ENCODE measurements around the gene ANKLE2.
"Not testable (repeated sequence)": the region's sequence is repeated elsewhere in the genome, so short reads cannot be mapped to it uniquely, and the experiment has no call there.

Gene ANKLE2

GRCh38 chr12:132776816-132777568 is 15.4 kb upstream of the ANKLE2 start:
- no peak for FAIRE-seq

- not testable (repeated sequence) for FAIRE-seq
Measured at GRCh38 chr12:132776230-132776625, 14.6 kb upstream of the ANKLE2 start.

GRCh38 chr12:132775502-132776229 is 14.0 kb upstream of the ANKLE2 start:
- FAIRE-seq = no peak

- FAIRE-seq = no peak
Measured at GRCh38 chr12:132774646-132775275, 13.1 kb upstream of the ANKLE2 start.

- no peak for FAIRE-seq
Measured at GRCh38 chr12:132774159-132774558, 12.5 kb upstream of the ANKLE2 start.

- no peak for FAIRE-seq
Measured at GRCh38 chr12:132773077-132773955, 11.7 kb upstream of the ANKLE2 start.

GRCh38 chr12:132772606-132773005 is 11.0 kb upstream of the ANKLE2 start:
- FAIRE-seq = no peak

- no peak for FAIRE-seq
Measured at GRCh38 chr12:132771126-132771838, 9.7 kb upstream of the ANKLE2 start.

- no peak for FAIRE-seq
Measured at GRCh38 chr12:132766380-132767085, 4.9 kb upstream of the ANKLE2 start.

GRCh38 chr12:132765361-132765760 is 3.7 kb upstream of the ANKLE2 start:
- no peak for FAIRE-seq

GRCh38 chr12:132764231-132764630 is 2.6 kb upstream of the ANKLE2 start:
- no peak for FAIRE-seq

GRCh38 chr12:132761921-132762583 is 420 bp upstream of the ANKLE2 start:
- no peak for FAIRE-seq

- no peak for FAIRE-seq
Measured at GRCh38 chr12:132759359-132759758, 2.3 kb downstream of the ANKLE2 start.

GRCh38 chr12:132758825-132759224 is 2.8 kb downstream of the ANKLE2 start:
- not testable (repeated sequence) for FAIRE-seq

GRCh38 chr12:132754160-132754932 is 7.3 kb downstream of the ANKLE2 start:
- no peak for FAIRE-seq

- FAIRE-seq = not testable (repeated sequence)
Measured at GRCh38 chr12:132753670-132754069, 8.0 kb downstream of the ANKLE2 start.

- FAIRE-seq = no peak
Measured at GRCh38 chr12:132748319-132748718, 13.3 kb downstream of the ANKLE2 start.

- no peak for FAIRE-seq
Measured at GRCh38 chr12:132747896-132748295, 13.7 kb downstream of the ANKLE2 start.

GRCh38 chr12:132747395-132747794 is 14.2 kb downstream of the ANKLE2 start:
- FAIRE-seq = no peak

- FAIRE-seq = no peak
Measured at GRCh38 chr12:132746613-132747012, 15.0 kb downstream of the ANKLE2 start.

All from islet of Langerhans (tissue), 1 donor.